Measurements from ENCODE around the gene RHOBTB3. TPM values are rescaled to one million over a fixed set of nuclear protein-coding genes. Genes with fewer than 3 reads are reported as not detected.

Gene RHOBTB3
- total and polyA plus RNA-seq, 7 donors = 12.3 to 151 (median 75.6) TPM

GRCh38 chr5:95801961-95802360 lies 70.8 kb downstream of the RHOBTB3 start:
- Histone ChIP-seq H3K36me3 (peaks cover 0 to 1% (median 0%) of the 10 kb centered on the region in 4 donors), H3K4me3 (no peak overlapping the region), H3K4me1 (no peaks in the 10 kb centered on the region), H3K27ac (no peak overlapping the region), H3K27me3 (no peaks in the 10 kb centered on the region), H3K9me3 (no peaks in the 10 kb centered on the region)
- DNase-seq = no peak
- TF ChIP-seq CTCF (IDR thresholded peaks at IDR 0.05) (no peak), POLR2AphosphoS5 (IDR thresholded peaks at IDR 0.05) (no peak), EP300 (IDR thresholded peaks at IDR 0.05) (no peak), POLR2A (IDR thresholded peaks at IDR 0.05) (no peak)
- WGBS, 2 donors = 95 to 96% methylated on average over 3 of the region's 3 CpGs
- intact Hi-C loops (cut with DNase I) = no loop called here

GRCh38 chr5:95803271-95804148 lies 72.4 kb downstream of the RHOBTB3 start:
- intact Hi-C loops (cut with DNase I) = no loop called here
- Histone ChIP-seq H3K27ac (no peak overlapping the region), H3K4me3 (no peak overlapping the region), H3K9me3 (no peaks in the 10 kb centered on the region), H3K4me1 (peaks cover 0 to 8% (median 7%) of the 10 kb centered on the region in 4 donors), H3K36me3 (no peaks in the 10 kb centered on the region), H3K27me3 (no peaks in the 10 kb centered on the region)
- TF ChIP-seq EP300 (IDR thresholded peaks at IDR 0.05) = no peak
- no peak for TF ChIP-seq POLR2A (IDR thresholded peaks at IDR 0.05)
- no peak for TF ChIP-seq CTCF (IDR thresholded peaks at IDR 0.05)
- TF ChIP-seq POLR2AphosphoS5 (IDR thresholded peaks at IDR 0.05) = no peak
- no peak for DNase-seq
- 64 to 80% methylated on average over 6 of the region's 6 CpGs for WGBS, 2 donors

GRCh38 chr5:95804736-95805539 lies 73.8 kb downstream of the RHOBTB3 start:
- no peaks in the 10 kb centered on the region for H3K27me3 ChIP-seq
- H3K9me3 ChIP-seq = no peaks in the 10 kb centered on the region
- peaks cover 0 to 23% (median 20%) of the 10 kb centered on the region in 4 donors for H3K4me1 ChIP-seq
- no peaks in the 10 kb centered on the region for H3K36me3 ChIP-seq
- no peak overlapping the region for H3K4me3 ChIP-seq
- no peak for DNase-seq
- H3K27ac ChIP-seq = no peak overlapping the region
- intact Hi-C loops (cut with DNase I) = no loop called here
- 86 to 87% methylated on average over 6 of the region's 6 CpGs for WGBS, 2 donors
- TF ChIP-seq POLR2AphosphoS5 (IDR thresholded peaks at IDR 0.05) = no peak

- Histone ChIP-seq H3K36me3 (no peaks in the 10 kb centered on the region), H3K9me3 (no peaks in the 10 kb centered on the region), H3K27me3 (no peaks in the 10 kb centered on the region), H3K27ac (no peak overlapping the region), H3K4me3 (no peak overlapping the region), H3K4me1 (peaks cover 0 to 38% (median 36%) of the 10 kb centered on the region in 4 donors)
- TF ChIP-seq POLR2A (IDR thresholded peaks at IDR 0.05) (no peak), POLR2AphosphoS5 (IDR thresholded peaks at IDR 0.05) (no peak), CTCF (IDR thresholded peaks at IDR 0.05) (no peak), EP300 (IDR thresholded peaks at IDR 0.05) (no peak)
- intact Hi-C loops (cut with DNase I) = no loop called here
- 88% methylated on average over 7 of the region's 7 CpGs for WGBS, 2 donors
- no peak for DNase-seq
Observed at GRCh38 chr5:95806687-95807086, 75.6 kb downstream of the RHOBTB3 start.
